Measurements from ENCODE around the gene CACFD1.

The CACFD1 gene

DNA sequence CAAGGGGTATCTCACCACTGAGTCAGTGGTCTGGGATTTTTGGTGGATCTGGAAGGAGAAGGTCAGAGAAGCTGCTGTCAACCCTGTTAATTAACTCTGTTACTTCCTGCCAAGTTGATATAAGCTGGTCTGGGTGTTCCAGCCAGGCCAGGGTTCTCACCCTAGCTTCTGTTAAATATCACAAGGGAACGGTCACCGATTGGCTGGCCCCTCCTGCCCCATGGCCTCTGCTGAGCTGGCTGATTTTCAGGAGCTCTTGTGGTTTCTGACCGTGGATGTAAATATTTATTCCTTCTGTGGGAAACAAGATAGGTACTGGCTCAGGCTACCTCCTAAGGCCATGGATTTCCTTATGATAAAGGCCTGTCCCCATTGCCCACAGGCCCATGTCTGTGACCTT is 36.6 kb upstream of the CACFD1 start:
- peaks cover 10% of the 10 kb centered on the region for H3K4me1 ChIP-seq (ENCODE audit: insufficient read depth, low read length)

DNA sequence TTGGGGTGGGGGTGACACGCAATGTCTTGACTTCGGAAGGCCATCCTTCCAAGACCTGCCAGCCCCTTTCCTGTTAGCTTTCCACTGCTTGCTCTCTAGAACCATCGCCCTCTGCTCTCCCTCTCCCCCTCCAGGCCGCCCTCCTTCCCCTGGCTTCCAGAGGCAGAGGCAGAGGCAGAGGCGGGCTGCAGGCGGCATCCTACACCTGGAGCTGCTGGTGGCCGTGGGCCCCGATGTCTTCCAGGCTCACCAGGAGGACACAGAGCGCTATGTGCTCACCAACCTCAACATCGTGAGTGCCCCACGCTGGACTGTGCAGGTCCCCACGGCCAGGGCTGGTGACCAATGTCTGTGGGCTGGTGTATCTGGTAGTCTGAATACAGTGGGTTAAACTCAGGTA is 35.6 kb upstream of the CACFD1 start:
- Histone ChIP-seq H3K79me2 (ENCODE audit: insufficient read depth, low read length) (no peaks in the 10 kb centered on the region), H2AFZ (ENCODE audit: low read depth, low read length) (no peak overlapping the region), H3K9me3 (ENCODE audit: insufficient read depth, low read length, severe bottlenecking) (no peaks in the 10 kb centered on the region), H3K4me3 (ENCODE audit: low read depth in 1 of 2, low read length in 2 of 2) (no peak overlapping the region), H3K4me2 (ENCODE audit: insufficient read depth, low read length) (no peak overlapping the region), H3K27ac (ENCODE audit: low read length) (no peak overlapping the region), H3K4me1 (ENCODE audit: insufficient read depth, low read length) (peaks cover under 1% of the 10 kb centered on the region; the same call in 1 of the 2 replicates), H3K27me3 (ENCODE audit: insufficient read depth, low read length, poor library complexity) (no peaks in the 10 kb centered on the region), H3K9ac (ENCODE audit: low read depth, low read length) (no peak overlapping the region), H3K36me3 (ENCODE audit: insufficient read depth, low read length) (no peaks in the 10 kb centered on the region), H4K20me1 (ENCODE audit: insufficient read depth, low read length) (no peaks in the 10 kb centered on the region)
- DNase-seq (no peak), ATAC-seq (ENCODE audit: insufficient read depth, low read depth) (no peak)
- no peak for TF ChIP-seq EZH2 (IDR thresholded peaks at IDR 0.05; ENCODE audit: borderline replicate concordance, low read depth, low read length, severe bottlenecking)

More for the DNA sequence above, 36.6 kb upstream of the CACFD1 start:
- Histone ChIP-seq H3K36me3 (ENCODE audit: insufficient read depth, low read length) (no peaks in the 10 kb centered on the region), H4K20me1 (ENCODE audit: insufficient read depth, low read length) (no peaks in the 10 kb centered on the region), H3K4me3 (ENCODE audit: low read depth in 1 of 2, low read length in 2 of 2) (no peak overlapping the region), H3K9me3 (ENCODE audit: insufficient read depth, low read length, severe bottlenecking) (no peaks in the 10 kb centered on the region), H3K4me2 (ENCODE audit: insufficient read depth, low read length) (no peak overlapping the region), H3K27ac (ENCODE audit: low read length) (no peak overlapping the region), H3K79me2 (ENCODE audit: insufficient read depth, low read length) (no peaks in the 10 kb centered on the region), H3K9ac (ENCODE audit: low read depth, low read length) (no peak overlapping the region), H3K27me3 (ENCODE audit: insufficient read depth, low read length, poor library complexity) (no peaks in the 10 kb centered on the region), H2AFZ (ENCODE audit: low read depth, low read length) (no peak overlapping the region)
- TF ChIP-seq, protein P1, sequence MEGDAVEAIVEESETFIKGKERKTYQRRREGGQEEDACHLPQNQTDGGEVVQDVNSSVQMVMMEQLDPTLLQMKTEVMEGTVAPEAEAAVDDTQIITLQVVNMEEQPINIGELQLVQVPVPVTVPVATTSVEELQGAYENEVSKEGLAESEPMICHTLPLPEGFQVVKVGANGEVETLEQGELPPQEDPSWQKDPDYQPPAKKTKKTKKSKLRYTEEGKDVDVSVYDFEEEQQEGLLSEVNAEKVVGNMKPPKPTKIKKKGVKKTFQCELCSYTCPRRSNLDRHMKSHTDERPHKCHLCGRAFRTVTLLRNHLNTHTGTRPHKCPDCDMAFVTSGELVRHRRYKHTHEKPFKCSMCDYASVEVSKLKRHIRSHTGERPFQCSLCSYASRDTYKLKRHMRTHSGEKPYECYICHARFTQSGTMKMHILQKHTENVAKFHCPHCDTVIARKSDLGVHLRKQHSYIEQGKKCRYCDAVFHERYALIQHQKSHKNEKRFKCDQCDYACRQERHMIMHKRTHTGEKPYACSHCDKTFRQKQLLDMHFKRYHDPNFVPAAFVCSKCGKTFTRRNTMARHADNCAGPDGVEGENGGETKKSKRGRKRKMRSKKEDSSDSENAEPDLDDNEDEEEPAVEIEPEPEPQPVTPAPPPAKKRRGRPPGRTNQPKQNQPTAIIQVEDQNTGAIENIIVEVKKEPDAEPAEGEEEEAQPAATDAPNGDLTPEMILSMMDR (IDR thresholded peaks at IDR 0.05; ENCODE audit: borderline replicate concordance, extremely low read depth, low read length, poor library complexity, severe bottlenecking) = no peak
- no peak for TF ChIP-seq EZH2 (IDR thresholded peaks at IDR 0.05; ENCODE audit: borderline replicate concordance, low read depth, low read length, severe bottlenecking)
- DNase-seq (no peak), ATAC-seq (ENCODE audit: insufficient read depth, low read depth) (no peak)

DNA sequence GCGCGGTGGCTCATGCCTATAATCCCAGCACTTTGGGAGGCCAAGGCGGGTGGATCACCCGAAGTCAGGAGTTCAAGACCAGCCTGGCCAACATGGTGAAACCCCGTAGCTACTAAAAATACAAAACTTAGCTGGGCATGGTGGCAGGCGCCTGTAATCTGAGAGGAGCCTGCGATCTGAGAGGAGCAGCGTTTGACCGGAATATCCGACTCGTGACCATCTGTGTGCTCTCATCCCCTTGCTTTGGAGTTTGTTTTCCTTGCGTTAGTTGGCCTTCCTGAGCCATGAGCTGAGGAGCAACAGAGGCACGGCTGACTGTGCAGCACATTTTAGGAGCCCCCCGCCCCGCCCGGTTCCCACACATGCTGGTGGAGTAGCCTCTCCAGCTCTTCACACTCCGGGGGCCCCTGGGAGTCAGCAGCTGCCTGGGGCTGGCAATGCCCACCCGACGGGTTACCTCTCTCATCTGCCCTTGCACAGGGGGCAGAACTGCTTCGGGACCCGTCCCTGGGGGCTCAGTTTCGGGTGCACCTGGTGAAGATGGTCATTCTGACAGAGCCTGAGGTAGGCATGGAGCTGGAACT is 34.6 kb upstream of the CACFD1 start:
- Histone ChIP-seq H3K9me3 (ENCODE audit: insufficient read depth, low read length, severe bottlenecking) (no peaks in the 10 kb centered on the region), H3K36me3 (ENCODE audit: insufficient read depth, low read length) (no peaks in the 10 kb centered on the region), H3K79me2 (ENCODE audit: insufficient read depth, low read length) (no peaks in the 10 kb centered on the region), H2AFZ (ENCODE audit: low read depth, low read length) (no peak overlapping the region), H3K27me3 (ENCODE audit: insufficient read depth, low read length, poor library complexity) (no peaks in the 10 kb centered on the region), H3K4me2 (ENCODE audit: insufficient read depth, low read length) (no peak overlapping the region), H4K20me1 (ENCODE audit: insufficient read depth, low read length) (no peaks in the 10 kb centered on the region), H3K4me1 (ENCODE audit: insufficient read depth, low read length) (no peaks in the 10 kb centered on the region), H3K9ac (ENCODE audit: low read depth, low read length) (no peak overlapping the region), H3K4me3 (ENCODE audit: low read depth in 1 of 2, low read length in 2 of 2) (no peak overlapping the region), H3K27ac (ENCODE audit: low read length) (no peak overlapping the region)
- no peak for ATAC-seq (ENCODE audit: insufficient read depth, low read depth)
- DNase-seq = no peak
- no peak for TF ChIP-seq EZH2 (IDR thresholded peaks at IDR 0.05; ENCODE audit: borderline replicate concordance, low read depth, low read length, severe bottlenecking)
- TF ChIP-seq, protein P1 (IDR thresholded peaks at IDR 0.05; ENCODE audit: borderline replicate concordance, extremely low read depth, low read length, poor library complexity, severe bottlenecking) = no peak

DNA sequence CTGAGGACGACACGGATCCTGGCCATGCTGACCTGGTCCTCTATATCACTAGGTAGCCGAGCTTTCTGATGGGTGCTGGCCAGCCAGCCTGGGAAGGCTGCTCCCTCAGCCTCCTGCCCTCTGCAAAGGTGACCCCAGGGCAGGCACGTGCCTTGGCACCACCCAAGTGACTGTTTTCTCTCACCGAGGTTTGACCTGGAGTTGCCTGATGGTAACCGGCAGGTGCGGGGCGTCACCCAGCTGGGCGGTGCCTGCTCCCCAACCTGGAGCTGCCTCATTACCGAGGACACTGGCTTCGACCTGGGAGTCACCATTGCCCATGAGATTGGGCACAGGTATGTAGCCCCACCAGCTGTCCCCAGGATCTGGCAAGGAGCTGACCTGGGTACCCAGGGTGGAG is 33.8 kb upstream of the CACFD1 start:
- no peaks in the 10 kb centered on the region for H3K4me1 ChIP-seq (ENCODE audit: insufficient read depth, low read length)
- ATAC-seq (ENCODE audit: insufficient read depth, low read depth) = no peak
- H4K20me1 ChIP-seq (ENCODE audit: insufficient read depth, low read length) = no peaks in the 10 kb centered on the region
- DNase-seq = no peak
- no peak overlapping the region for H3K4me2 ChIP-seq (ENCODE audit: insufficient read depth, low read length)
- H3K27me3 ChIP-seq (ENCODE audit: insufficient read depth, low read length, poor library complexity) = no peaks in the 10 kb centered on the region
- no peak overlapping the region for H3K9ac ChIP-seq (ENCODE audit: low read depth, low read length)
- no peak overlapping the region for H3K27ac ChIP-seq (ENCODE audit: low read length)
- no peak overlapping the region for H2AFZ ChIP-seq (ENCODE audit: low read depth, low read length)
- no peaks in the 10 kb centered on the region for H3K79me2 ChIP-seq (ENCODE audit: insufficient read depth, low read length)
- H3K4me3 ChIP-seq (ENCODE audit: low read depth in 1 of 2, low read length in 2 of 2) = no peak overlapping the region
- no peaks in the 10 kb centered on the region for H3K9me3 ChIP-seq (ENCODE audit: insufficient read depth, low read length, severe bottlenecking)
- no peaks in the 10 kb centered on the region for H3K36me3 ChIP-seq (ENCODE audit: insufficient read depth, low read length)
- TF ChIP-seq EZH2 (IDR thresholded peaks at IDR 0.05; ENCODE audit: borderline replicate concordance, low read depth, low read length, severe bottlenecking) = no peak
- TF ChIP-seq, protein P1 (IDR thresholded peaks at IDR 0.05; ENCODE audit: borderline replicate concordance, extremely low read depth, low read length, poor library complexity, severe bottlenecking) = no peak
